EL (cell line): ENCODE results near the gene MFN2.
"Not testable (repeated sequence)": the region's sequence is repeated elsewhere in the genome, so short reads cannot be mapped to it uniquely, and the experiment has no call there.

Source experiments
- DNase-seq: peaks from one replicate; pipeline ENCODE4 v3.0.0-alpha.2; 2016

MFN2 gene

DNA sequence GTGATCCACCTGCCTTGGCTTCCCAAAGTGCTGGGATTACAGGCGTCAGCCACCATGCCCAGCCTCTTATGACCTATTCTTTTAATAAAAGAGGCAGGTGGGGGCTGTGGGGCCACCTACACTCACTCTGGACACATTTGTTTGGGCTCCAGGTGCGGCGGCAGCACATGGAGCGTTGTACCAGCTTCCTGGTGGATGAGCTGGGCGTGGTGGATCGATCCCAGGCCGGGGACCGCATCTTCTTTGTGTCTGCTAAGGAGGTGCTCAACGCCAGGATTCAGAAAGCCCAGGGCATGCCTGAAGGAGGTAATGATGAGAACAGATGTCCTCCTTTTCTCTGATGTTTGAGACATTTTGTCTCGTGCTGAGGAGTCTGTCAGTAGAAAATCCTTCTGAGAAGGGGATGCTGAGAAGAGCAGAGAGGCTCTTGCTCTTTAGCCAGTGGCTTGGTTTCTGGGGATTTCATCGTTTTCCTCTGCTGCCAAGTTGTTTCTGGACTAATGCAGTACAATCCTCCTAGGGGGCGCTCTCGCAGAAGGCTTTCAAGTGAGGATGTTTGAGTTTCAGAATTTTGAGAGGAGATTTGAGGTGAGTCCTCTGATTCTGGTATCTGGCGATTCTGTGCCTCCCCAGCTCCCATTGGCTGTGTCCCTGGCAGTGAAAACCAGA lies 21.1 kb downstream of the MFN2 start:
- peak; percentile 54 for DNase-seq

DNA sequence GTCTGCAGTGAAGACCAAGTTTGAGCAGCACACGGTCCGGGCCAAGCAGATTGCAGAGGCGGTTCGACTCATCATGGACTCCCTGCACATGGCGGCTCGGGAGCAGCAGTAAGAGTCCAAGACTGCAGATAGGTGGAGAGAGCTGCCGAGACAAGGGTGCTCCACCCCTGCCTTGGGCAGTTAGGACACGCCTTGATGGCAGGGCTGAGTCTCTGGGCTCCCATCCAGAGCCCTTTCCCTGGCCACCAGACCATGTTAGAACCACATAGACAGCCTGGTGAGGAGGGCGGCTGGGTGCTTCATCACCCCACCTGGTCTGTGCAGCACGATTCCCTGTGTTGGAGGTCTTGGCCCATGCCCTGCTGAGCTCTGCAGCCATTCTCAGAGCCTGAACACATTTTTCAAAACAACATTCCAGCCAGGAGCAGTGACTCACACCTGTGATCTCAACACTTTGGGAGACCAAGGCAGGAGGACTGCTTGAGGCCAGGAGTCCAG lies 21.8 kb downstream of the MFN2 start:
- DNase-seq = peak; percentile 43

DNA sequence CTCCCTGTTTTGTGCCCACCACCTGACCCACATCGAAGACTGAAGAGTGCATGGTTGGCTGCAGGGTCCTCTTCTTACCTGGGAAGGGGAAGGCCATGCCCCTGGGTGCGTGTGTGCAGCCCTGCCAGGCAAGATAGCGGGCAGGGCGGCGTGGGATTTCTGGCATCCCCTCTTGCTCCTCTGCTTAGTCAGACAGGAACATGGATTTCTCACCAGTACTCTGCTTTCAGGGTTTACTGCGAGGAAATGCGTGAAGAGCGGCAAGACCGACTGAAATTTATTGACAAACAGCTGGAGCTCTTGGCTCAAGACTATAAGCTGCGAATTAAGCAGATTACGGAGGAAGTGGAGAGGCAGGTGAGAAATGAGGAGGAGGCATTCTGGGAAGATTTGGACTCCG lies 23.5 kb downstream of the MFN2 start:
- no peak for DNase-seq

DNA sequence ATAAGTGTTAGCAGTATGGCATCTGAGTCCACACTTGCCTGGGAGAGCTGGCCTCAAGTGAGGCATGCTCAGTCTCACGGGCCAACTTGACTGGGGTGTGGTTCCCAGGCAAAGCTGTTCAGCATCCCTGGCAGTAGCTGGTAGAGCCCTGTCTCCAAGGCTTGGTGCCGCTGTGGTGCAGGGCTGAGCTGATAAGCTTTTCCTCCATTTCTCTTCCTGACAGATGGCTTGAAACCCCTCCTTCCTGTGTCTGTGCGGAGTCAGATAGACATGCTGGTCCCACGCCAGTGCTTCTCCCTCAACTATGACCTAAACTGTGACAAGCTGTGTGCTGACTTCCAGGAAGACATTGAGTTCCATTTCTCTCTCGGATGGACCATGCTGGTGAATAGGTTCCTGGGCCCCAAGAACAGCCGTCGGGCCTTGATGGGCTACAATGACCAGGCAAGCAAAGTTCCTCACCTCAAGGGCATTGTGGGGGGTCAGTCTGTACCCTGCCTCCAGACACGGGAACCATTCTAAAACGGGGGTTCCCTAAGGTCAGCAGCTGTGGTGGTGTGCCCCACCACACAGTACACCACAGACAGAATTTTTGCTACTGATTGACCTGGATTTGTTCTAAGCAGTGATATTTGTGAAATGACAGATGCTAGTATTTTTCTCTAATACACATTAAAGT lies 25.4 kb downstream of the MFN2 start:
- no peak for DNase-seq

DNA sequence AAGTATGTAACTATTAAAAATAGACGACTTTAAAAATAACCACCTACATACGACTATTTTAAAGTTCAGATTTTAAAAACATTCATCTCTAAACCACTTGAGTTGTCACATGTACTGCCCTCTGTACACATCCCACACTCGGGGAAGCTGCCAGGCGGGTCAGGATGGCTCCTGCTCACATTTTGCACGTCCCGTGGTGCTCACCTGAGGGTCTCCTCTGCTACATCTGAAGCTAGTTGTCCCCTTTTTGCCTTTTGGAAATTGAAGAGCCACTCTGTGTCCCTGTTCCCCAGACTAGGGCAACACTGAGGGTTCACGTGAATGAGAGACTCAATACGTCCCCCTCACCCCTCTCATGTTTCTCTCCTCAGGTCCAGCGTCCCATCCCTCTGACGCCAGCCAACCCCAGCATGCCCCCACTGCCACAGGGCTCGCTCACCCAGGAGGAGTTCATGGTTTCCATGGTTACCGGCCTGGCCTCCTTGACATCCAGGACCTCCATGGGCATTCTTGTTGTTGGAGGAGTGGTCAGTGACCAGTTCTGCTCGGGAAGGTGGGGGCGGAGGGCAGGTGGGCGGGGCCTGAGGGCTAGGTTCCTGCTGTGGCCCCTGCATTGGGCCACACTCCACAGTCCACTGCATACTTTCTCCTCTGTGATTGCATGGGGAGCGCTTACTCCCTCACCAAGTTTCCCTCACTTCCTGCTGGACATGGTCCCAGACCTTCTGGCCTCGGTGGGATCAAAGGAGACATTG lies 26.1 kb downstream of the MFN2 start:
- no peak for DNase-seq

DNA sequence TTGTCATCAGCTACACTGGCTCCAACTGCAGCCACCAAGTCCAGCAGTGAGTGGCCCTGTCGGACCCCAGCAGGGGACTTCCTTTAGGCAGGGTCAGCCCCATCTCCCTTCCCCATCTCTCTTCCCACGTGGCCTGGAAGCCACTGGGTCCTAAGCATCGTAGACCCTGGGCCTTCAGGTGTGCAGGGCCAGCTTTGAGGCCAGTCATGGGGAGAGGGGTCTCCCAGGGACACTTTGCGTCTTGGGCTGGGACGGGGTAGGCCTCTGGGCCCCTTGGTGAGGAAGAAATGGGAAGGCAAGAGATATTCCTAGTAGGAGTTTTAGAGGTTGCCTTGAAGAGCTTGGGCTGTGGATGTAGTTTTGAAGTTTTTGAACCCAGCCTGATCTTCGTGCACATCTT lies 27.0 kb downstream of the MFN2 start:
- no peak for DNase-seq

DNA sequence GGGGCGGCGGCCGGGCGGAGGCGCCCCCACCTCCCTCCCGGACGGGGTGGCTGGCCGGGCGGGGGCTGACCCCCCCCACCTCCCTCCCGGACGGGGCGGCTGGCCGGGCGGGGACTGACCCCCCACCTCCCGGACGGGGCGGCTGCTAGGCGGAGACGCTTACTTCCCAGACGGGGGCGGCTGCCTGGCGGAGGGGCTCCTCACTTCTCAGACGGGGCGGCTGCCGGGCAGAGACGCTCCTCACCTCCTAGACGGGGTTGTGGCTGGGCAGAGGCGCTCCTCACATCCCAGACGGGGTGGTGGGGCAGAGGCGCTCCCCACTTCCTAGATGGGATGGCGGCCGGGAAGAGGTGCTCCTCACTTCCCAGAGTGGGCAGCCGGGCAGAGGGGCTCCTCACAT lies 28.1 kb downstream of the MFN2 start:
- not testable (repeated sequence) for DNase-seq

DNA sequence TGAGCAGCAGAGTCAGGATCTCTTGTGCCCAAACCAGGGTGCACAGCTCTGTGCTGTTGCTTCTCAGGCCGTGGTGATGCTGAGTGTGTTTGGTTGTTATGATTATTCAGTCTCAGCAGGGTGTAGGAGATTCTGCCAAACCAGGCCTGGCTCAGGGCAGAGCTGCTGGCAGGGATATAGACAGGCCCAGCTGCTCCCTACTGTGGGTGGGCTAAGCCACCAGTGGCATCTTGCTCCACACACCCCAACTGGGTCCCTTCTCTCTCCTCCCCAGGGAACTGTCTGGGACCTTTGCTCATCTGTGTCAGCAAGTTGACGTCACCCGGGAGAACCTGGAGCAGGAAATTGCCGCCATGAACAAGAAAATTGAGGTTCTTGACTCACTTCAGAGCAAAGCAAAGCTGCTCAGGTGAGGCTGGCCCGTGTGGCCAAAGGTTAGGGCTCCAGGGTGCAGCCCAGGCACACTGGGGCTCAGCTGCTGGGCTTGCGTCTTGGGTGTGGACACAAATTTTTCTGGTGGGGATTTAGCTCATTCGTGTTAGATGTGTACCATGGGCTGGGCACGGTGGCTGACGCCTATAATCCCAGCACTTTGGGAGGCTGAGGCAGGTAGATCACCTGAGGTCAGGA lies 29.2 kb downstream of the MFN2 start:
- no peak for DNase-seq

DNA sequence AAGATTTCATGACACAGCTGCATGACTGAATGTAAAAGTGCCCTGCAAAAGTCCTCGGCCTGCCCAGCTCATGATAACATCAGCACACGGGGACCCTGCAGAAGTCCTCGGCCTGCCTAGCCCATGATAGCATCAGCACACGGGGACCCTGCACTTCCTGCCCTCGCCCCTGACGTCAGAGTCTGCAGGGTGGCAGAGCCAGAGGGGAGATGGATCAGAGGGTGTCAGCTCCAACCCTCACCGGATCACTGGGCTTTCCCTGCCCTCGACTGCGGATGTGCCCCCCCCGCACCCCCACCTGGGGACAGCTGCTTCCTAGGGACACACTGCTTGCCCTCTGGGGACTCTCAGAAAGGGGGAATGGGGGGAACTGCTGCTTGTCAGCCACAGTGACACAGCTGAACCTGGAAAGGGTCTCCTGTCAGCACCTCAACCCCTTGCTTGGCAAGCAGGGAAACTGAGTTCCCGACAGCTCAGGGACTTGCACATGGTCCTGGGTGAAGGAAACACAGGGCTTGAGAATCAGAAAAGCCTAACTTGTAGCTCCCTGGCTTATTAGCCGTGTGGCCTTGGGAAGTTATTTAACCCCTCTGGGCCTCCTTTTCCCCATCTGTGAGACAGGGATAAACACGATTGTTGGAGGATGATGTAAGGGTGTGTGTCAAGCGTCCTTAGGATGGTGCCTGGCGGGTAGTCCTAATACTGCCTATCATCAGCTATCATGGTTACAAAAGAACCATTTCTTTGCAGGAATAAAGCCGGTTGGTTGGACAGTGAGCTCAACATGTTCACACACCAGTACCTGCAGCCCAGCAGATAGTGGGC lies 30.7 kb downstream of the MFN2 start:
- DNase-seq = no peak

DNA sequence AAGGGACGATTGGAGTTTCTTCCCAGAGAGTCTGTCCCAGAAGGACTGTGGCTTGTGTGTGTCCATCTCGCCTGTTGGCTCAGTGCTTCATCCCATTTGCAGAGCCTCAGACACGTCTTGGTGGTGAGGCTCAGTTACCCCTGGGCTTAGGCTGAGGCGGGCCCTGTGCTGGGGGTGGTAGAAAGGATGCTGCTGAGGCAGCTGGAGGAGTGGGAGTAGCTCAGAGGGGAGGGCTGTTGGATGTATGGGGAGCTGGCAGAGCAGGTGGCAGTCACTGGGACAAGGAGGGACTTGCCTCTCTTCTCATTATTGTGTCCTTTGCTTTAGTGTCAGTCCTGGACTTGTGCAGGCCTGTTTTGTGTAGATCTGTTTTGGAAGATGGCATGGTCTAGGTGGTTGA lies 31.8 kb downstream of the MFN2 start:
- DNase-seq = no peak

DNA sequence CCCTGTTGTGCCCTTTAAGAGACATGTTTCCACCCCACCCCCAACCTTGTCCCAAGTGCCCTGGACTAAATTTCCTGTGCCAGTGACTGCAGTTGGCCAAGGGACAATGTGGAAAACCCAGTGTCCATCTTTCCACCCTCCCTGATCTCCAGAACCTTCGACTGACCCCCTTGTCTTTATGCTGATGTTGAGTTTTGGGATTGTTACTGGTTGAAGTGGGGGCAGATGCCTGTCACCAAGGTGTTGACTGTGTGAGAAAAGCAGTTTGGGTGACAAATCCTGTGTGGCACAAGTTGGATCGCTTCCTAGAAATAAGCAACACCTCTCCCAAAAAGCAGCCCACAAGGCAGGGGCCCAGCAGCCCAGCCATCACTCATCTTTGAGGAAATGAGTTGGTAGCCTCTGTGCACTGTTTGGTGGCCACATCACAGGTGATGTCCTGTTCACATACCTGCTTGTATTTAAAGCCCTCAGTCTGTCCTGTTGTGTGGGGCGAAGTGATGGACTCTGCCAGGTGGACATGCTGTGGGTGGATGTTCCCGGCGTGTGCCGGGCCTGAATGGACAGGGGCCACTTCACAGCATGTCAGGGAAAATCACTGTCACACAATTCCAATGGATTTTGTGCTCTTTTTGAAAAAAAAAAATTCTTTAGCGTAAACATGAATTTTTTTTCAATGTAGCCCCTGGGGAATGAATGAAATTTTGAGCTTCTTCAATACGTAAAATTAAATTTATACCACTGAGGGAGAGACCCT lies 32.5 kb downstream of the MFN2 start:
- DNase-seq = no peak

DNA sequence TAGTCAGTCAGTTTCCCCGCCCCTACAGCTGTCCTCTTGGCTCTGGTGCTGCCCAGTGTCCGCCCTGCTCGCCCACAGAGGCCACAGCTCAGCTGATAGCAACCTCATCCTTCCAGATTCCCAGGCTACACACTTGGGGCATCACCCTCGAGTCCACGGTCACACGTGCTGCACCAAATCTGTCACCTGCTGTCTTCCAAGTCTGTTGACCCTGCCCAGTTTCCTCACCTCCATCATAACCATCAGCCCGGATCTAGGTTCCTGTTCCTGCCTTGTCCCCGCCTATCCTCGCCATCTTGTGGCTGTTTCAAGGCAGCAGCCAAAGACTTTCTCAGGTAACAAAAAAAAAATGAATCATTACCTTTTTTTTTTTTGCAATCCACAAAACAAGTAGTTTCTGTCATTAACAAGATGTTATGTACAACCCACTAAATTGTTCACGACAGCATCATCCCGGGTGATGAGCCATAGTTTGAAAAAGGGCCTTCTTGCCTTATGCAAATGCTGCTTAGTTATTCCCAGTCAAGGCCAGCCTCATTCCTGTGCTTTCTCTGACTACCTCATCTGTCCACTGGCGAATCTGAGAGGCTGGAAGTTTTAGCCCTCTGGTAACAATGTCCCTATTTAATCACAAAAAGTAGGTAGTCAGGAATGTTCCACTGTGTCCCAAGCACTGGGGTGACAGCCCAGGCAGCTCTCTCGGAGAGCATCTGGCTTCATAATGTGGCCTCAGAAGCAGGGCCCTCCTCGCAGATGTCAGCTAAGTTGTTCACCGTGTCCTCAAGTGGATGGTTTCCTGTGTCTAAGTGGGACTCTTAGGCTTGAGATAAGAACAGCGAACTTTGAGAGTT lies 34.1 kb downstream of the MFN2 start:
- peak; percentile 62 for DNase-seq

DNA sequence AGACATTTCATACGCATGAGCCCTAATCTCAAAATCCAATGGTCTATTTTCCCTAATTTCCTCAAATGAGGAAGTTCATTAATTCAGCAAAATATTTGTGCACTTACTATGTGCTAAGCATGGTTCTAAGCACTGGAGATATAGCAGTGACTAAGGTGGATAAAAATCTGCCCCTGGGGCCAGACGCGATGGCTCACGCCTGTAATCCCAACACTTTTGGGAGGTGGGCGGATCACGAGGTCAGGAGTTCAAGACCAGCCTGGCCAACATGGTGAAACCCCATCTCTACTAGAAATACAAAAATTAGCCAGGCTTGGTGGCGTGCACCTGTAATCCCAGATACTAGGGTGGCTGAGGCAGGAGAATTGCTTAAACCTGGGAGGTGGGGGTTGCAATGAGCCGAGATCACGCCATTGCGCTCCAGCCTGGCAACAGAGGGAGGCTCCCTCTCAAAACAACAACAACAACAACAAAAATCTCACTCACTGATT lies 34.8 kb downstream of the MFN2 start:
- peak; percentile 85 for DNase-seq

DNA sequence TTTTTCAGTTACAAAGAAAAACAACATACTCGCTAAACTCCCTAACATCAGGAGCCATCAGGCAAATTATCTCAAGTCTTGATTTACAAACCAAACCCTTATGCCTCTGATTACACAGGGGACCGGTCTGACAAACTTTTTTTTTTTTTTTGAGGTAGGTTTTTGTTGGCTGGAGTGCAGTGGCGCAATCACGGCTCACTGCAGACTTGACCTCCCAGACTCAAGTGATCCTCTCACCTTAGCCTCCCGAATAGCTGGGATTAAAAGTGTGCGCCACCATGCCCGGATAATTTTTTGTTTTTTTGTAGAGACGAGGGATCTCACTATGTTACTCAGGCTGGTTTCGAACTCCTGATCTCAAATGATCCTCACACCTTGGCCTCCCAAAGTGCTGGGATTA lies 35.3 kb downstream of the MFN2 start:
- no peak for DNase-seq

DNA sequence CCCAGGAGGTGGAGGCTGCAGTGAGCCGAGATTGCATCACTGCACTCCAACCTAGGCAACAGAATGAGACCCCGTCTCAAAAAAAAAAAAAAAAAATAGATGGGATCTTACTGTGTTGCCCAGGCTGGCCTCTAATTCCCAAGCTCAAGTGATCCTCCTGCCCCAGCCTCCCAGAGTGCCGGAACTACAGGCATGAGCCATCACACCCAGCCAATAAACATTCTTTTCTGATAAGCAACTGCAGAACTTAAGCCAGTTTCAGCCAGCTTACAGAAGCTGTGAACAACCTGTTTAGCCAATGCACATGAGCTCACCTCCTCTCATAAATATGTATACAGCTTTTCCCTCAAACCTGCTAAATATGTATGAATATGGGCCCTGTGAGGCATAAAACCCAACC lies 35.9 kb downstream of the MFN2 start:
- DNase-seq = no peak

DNA sequence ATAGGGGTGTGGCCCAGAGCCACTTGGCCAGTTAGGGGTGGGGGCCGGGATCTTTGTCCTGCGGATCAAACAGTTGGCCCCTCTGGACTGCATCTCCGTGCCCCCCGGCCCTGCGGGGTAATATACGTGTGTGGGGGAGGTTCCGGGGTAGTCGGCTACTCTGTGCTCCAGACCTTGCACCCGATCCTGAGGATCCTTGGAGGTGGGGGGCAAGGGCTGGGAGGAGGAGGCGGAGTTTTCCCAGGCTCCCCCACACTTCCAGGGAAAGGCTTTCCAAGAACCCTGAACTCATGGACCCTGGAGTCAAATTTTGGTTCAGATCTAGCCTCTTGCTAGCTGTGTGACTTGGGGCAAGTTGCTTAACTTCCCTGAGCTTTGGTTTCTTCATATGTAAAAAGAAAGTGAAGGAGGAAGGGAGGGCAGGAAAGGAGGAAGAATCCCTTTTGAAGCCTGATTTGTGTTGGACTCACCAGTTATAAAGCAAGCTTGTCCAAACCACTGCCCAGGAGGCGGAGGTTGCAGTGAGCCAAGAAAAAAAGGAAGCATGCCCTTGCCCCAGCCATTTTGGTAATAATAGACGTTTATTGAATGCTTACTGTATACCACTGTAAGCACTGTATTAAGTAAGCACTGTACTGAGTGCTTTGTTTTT lies 39.7 kb downstream of the MFN2 start:
- no peak for DNase-seq

DNA sequence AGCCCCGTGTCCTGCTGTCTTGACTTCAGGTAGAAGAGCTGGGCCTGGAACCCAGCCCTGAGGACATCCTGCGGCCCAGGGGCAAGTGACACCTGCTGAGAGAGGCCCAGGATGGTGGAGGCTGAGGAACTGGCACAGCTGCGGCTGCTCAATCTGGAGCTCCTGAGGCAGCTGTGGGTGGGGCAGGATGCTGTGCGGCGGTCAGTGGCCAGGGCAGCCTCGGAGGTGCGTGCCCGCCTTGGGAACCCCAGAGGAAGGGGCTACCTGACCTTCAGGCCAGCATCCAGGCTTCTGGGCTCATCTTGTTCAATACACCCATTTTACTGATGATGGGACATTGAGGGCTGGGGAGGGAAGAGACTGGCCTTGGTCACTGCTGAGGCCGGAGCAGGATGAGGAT lies 41.4 kb downstream of the MFN2 start:
- DNase-seq = no peak

DNA sequence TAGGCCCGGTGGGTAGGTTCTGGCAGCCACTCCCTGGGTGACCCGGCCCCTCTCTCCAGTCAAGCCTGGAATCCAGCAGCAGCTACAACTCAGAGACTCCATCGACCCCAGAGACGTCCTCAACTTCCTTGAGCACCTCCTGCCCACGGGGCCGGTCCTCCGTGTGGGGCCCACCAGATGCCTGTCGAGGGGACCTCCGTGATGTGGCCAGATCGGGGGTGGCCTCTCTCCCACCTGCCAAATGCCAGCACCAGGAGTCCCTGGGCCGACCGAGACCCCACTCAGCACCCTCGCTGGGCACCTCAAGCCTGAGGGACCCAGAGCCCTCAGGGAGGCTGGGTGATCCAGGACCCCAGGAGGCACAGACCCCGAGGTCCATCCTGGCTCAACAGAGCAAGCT lies 41.8 kb downstream of the MFN2 start:
- no peak for DNase-seq

DNA sequence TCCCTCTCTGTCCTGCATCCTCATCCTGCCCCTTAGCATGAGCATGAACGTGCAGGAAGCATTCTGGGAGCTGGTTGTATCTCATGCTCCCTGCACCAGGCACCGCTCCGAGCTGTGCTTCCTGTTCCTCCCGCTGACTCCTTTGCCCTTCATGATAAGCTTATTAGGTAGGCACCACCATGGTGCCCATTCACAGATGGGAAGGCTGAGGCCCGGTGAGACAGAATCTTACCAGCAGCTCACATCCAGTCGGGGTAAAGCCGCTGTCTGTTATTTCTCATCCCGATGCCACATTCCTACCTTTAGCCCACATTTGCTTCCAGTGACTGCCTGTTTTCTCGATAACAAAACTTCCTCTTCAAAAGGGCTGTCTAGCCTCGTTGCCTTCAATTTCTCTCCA lies 46.3 kb downstream of the MFN2 start:
- no peak for DNase-seq

DNA sequence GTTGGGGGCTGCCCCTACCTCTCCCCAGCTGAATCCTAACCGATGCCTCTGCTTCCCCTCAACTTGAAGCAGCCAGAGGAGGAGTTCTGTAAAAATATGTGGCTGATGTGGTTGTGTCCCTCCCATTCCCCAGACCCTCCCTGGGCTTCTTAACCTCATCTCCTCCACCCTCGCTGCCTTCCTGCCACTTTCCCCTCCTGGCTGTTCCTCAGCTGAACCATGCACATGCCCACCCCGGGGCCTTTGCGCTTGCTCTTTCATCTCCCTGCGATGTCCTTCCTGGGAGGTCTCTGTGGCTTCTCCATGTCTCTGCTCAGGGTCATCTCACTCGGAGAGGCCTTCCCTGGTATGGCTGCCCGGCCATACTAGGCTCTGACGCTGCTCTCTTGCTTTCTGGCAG lies 48.0 kb downstream of the MFN2 start:
- no peak for DNase-seq
